GM10248 (cell line): ENCODE data around the gene IRF4.

Experiments used
- CTCF ChIA-PET: fragments of 300-600 bp; sonication (Branson Sonifier 250); formaldehyde crosslinking; extraction: SDS; loops from one replicate; lab custom pipeline; 2021; ENCODE audit warnings: antibody characterized with exemption; lab: Yijun Ruan, JAX
- POLR2A ChIA-PET: fragments of 350-650 bp; sonication (Branson Sonifier 250); formaldehyde crosslinking; extraction: SDS; loops from one replicate; lab custom pipeline; 2020; ENCODE audit warnings: antibody characterized with exemption; lab: Yijun Ruan, JAX
- DNase-seq: peaks from one replicate; pipeline ENCODE4 v3.0.0; 2012; ENCODE audit errors: extremely low spot score
- TF ChIP-seq, protein P1 (sequence below): IDR thresholded peaks from 2 replicates; pipeline ENCODE4 v1.5.1; 2012; ENCODE audit warnings: mild to moderate bottlenecking, low read depth; ENCODE audit errors: extremely low read depth, missing control alignments, control extremely low read depth

Gene IRF4

DNA sequence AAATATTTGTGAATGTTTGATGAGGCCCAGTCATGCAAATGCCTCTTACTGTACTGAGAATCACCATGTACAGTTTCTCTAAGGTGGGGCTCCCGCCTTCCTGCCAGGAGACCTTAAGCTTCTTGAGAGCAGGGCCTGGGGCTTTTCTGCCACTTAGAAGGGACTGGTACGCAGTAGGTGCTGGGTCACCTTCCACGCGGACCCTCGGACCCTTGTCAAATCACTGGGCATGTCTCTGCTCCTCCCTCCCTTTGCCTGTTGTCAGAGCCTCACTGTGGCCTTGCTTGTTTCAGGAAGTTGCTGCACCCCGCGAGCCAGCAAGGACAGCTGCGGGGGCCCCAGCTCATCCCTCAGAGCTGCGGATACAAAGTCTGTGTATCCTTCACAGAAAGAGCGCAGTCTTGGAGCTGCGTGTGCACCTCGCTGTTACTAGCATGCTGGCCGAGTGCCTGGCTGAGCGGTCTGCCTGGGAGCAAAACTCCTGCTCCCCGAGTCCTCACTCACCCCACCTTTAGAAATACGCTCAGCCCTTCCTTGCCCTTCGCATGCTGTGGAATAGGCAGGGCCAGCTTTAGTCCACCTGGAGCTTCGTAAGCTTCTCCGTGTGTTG lies 30.7 kb upstream of the IRF4 start:
- ChIA-PET CTCF (interaction anchor here (0.9 to 5.9 kb wide), 13 partner anchors 10 to 213 kb away, joined by 3 to 49 read pairs (median 7); no protein-coding TSS in a partner anchor), POLR2A (interaction anchor here (2.2 kb wide), 1 partner anchor 31 kb away, joined by 12 read pairs; the partner anchor contains the start of gene IRF4)
- no peak for DNase-seq
- TF ChIP-seq, protein P1, sequence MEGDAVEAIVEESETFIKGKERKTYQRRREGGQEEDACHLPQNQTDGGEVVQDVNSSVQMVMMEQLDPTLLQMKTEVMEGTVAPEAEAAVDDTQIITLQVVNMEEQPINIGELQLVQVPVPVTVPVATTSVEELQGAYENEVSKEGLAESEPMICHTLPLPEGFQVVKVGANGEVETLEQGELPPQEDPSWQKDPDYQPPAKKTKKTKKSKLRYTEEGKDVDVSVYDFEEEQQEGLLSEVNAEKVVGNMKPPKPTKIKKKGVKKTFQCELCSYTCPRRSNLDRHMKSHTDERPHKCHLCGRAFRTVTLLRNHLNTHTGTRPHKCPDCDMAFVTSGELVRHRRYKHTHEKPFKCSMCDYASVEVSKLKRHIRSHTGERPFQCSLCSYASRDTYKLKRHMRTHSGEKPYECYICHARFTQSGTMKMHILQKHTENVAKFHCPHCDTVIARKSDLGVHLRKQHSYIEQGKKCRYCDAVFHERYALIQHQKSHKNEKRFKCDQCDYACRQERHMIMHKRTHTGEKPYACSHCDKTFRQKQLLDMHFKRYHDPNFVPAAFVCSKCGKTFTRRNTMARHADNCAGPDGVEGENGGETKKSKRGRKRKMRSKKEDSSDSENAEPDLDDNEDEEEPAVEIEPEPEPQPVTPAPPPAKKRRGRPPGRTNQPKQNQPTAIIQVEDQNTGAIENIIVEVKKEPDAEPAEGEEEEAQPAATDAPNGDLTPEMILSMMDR = no peak

DNA sequence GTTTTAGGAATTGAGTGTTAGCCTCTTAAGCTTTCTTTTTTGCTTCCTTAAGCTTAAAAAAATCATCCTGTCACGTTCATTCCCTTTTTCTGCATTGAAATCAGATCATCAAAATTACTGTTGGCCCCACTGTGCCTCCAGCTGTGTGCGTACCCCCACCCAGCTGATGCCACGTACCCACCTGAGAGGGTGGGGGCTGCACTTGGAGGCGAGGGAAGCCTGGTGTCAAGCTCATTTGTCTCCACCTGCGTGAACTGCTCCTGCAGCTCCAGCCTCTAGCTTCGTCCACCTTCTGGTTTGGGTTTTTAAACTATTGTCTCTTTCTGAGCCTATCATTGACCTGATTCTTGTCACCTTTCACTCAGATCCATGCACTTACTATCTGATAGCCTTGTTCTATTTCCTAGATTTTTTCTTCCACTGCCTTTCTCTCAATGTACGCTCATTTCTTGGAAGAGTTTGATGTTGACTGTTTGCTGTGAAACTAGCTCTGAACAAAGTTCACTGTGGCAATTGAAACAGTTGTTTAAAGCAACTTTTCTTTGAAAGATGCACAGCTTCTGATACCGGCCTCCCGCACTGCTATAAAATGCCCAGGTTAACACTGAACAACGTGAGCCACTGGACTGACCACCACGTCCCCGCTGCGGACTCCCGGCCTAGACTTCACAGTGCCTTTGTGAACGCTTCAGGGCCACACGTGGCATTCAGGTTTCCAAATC lies 30.0 kb upstream of the IRF4 start:
- POLR2A ChIA-PET = interaction anchor here (2.2 kb wide), 1 partner anchor 30 kb away, joined by 12 read pairs; the partner anchor contains the start of gene IRF4

GRCh38 chr6:362231-362923 lies 29.2 kb upstream of the IRF4 start:
- TF ChIP-seq, protein P1 = no peak
- CTCF ChIA-PET = interaction anchor here (1.8 to 5.9 kb wide), 8 partner anchors 12 to 135 kb away, joined by 6 to 49 read pairs (median 14); no protein-coding TSS in a partner anchor
- DNase-seq = no peak
- POLR2A ChIA-PET = no interaction called here

More for the DNA sequence above, 30.0 kb upstream of the IRF4 start:
- DNase-seq = no peak
- TF ChIP-seq, protein P1 = no peak
- CTCF ChIA-PET = interaction anchor here (1.2 to 5.9 kb wide), 12 partner anchors 9 to 213 kb away, joined by 3 to 49 read pairs (median 8); no protein-coding TSS in a partner anchor

DNA sequence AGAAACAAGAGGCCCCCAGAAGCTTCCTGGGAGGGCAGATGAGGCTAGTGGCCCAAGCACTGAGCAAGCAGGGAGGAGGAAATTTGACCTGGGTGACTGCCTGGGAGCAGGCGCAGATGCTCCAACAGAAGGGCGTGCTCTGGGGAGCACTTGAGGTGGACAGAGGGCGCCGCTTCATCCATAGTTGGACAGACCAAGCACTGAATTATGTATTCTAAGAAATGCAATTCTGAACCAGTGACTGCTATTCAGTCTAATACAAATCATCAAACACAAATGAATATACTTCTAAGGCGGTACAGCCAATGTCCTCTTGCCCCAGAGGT lies 28.7 kb upstream of the IRF4 start:
- no peak for DNase-seq
- ChIA-PET CTCF (interaction anchor here (2.6 to 5.9 kb wide), 6 partner anchors 13 to 136 kb away, joined by 8 to 49 read pairs (median 16); no protein-coding TSS in a partner anchor), POLR2A (no interaction called here)
- TF ChIP-seq, protein P1 = no peak

- DNase-seq = no peak
- CTCF ChIA-PET = interaction anchor here (2.6 to 5.9 kb wide), 6 partner anchors 13 to 136 kb away, joined by 8 to 49 read pairs (median 16); no protein-coding TSS in a partner anchor
- POLR2A ChIA-PET = no interaction called here
- TF ChIP-seq, protein P1 = no peak
Observed at GRCh38 chr6:363291-363690, 28.3 kb upstream of the IRF4 start.

DNA sequence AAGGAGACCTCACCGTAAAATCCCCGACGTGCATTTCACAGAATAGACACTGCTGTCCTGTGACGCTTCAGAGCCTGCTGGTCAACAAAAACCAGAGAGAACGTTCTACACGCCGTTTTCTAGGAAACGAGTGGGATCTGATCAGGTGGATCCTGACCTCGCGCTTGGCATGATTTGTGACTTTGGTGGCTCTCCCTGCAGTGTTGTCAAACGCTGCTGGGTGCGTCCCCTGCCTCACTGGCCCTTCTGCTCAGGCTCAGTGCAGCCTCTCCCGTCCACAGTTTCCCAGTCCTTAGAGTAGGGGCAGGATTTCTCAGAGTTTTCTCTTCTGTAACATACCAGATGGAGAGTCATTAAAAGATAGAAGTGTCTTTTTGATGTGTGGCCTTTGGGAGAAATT lies 27.6 kb upstream of the IRF4 start:
- ChIA-PET CTCF (interaction anchor here (1.7 to 5.9 kb wide), 6 partner anchors 14 to 137 kb away, joined by 4 to 49 read pairs (median 10); no protein-coding TSS in a partner anchor), POLR2A (interaction anchor here (1.4 to 1.6 kb wide), 2 partner anchors 14 to 28 kb away, joined by 5 to 7 read pairs; partner anchors contain the start of gene IRF4)
- no peak for DNase-seq
- TF ChIP-seq, protein P1 = no peak
